NCI-H2107 treated with DMSO at 0.1 percent for 48 hours (cell line): ENCODE measurements around the gene FASLG.
"Not testable (repeated sequence)": the region's sequence is repeated elsewhere in the genome, so short reads cannot be mapped to it uniquely, and the experiment has no call there.

Experiments
- DNase-seq: peaks from one replicate; lab custom pipeline; 2025; ENCODE audit not compliant: unreplicated experiment; lab: John Stamatoyannopoulos, UW

The FASLG gene, protein sequence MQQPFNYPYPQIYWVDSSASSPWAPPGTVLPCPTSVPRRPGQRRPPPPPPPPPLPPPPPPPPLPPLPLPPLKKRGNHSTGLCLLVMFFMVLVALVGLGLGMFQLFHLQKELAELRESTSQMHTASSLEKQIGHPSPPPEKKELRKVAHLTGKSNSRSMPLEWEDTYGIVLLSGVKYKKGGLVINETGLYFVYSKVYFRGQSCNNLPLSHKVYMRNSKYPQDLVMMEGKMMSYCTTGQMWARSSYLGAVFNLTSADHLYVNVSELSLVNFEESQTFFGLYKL

DNA sequence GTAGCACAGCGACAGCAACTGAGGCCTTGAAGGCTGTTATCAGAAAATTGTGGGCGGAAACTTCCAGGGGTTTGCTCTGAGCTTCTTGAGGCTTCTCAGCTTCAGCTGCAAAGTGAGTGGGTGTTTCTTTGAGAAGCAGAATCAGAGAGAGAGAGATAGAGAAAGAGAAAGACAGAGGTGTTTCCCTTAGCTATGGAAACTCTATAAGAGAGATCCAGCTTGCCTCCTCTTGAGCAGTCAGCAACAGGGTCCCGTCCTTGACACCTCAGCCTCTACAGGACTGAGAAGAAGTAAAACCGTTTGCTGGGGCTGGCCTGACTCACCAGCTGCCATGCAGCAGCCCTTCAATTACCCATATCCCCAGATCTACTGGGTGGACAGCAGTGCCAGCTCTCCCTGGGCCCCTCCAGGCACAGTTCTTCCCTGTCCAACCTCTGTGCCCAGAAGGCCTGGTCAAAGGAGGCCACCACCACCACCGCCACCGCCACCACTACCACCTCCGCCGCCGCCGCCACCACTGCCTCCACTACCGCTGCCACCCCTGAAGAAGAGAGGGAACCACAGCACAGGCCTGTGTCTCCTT lies at the start of gene FASLG:
FASLG (plus strand) TSS at position 233 of the 583 bp plus-strand sequence; CDS start at position 332, 99 bp downstream.
- DNase-seq, result no peak

DNA sequence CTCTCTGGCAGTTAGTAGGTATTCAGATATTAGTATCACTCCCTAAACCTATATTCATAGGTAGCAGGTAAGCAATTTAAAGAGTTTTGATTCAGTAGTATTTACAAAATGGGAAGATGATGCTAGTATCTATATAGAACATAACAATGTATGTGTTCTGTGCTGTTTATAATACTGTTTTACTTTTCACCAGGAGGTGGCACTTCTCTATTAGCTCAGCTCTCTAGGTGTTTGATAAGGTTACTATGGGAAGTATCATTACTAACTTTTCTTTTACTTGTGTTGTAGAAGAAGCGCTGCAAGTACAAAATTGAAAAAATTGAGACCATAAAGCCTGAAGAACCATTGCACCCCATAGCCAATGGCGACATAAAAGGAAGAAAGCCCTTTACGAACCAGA lies 49.4 kb upstream of the FASLG start:
- no peak for DNase-seq

DNA sequence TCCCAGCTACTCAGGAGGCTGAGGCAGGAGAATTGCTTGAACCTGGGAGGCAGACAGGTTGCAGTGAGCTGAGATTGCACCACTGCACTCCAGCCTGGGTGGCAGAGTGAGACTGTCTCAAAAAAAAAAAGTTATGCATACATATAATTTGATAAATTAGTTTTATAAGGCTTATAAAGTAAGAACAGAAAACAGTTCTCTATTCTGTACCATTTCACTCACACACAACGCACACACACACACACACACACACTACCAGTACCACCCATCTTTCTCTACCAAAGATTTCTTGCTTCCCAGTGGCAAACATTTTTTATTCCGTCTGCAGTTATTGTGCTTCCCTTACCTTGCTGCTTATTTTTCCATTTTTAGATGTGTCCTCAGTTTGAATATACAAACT lies 46.4 kb upstream of the FASLG start:
- DNase-seq, result no peak

DNA sequence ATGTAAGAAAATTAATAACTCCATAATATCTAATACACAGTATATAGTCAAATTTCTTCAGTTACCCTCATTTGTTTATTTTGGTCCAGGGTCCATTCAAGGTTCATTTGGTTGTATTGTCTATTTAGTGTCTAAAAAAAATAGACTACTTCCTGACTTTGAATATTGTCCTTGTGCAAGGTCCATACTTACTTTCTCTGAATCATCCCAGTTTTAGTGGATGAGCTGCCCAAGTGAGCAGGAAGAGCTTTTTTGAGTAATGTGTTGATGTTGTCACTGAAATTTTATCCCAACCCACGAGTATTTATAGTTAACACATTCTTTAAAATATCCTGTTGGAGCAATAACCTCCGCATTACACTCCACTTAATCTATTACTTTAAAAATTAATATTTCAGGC lies 45.6 kb upstream of the FASLG start:
- DNase-seq, result no peak

DNA sequence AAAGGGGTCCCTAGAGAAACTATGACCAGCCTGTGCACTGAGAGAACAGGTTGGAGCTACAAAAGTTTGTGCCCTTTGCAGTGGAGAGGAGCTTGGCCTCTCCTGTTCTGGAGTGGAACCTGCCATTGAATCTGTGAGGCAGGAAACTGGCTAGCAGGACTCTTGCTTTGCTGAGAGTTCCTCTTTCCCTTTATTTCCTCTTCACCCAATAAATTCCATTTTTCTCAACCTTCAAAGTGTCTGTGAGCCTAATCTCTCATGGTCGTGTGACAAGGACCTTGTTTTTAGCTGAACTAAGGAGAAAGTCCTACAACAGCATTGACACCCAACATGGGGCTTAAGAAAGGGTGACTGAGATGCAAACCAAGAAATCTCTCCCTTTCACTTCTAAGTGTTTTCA lies 42.7 kb upstream of the FASLG start:
- DNase-seq, result no peak

DNA sequence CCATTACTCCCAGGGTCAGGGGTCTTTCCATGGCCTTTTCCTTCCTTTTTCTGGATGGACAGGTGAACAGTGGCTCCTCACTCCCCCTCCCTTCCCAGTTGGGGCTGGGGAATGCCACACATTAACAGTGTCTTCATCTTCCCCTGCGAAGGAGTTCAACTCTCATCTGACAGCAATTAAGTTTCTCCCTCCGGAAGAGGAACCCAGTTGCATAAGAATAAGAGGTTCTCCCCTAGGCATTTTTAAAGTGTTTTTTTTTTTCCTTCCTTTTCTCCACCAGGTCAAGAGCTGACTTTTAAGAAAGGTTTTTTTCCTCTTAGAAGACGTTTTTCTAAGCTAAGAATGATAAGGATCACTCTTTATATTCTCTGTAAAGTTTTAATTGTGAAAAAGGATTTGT lies 42.3 kb upstream of the FASLG start:
- no peak for DNase-seq

DNA sequence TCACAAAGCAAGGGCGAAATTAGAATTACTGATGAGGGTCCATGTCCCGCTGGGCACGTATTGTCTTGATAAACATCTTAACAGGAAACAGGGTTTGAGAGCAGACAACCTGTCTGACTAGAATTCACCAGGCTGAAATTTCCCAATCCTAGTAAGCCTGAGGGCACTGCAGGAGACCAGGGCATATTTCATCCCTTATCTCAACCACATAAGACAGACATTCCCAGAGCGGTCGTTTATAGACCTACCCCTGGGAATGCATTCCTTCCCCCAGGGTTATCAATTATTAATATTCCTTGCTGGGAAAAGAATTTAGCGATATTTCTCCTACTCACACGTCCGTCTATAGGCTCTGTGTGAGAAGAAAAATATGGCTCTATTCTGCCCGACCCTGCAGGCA lies 38.3 kb upstream of the FASLG start:
- not testable (repeated sequence) for DNase-seq

DNA sequence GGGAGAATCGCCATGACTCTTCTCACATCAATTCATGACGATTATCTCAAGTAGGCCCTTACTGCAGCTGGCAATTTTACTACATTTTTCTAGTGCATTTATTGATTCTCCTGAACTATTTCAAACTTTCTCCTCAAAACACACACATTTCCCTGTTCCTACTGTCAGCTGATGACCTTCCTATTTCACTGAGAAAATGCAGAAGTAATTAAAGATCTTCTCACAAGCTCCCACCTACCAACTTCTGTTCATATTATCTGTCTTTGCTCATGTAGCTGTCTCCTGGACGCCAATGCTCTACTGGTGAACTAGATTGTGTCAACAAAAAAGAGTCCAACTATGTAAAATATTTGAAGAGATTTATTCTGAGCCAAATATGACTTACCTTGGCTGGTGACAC lies 36.4 kb upstream of the FASLG start:
- no peak for DNase-seq

DNA sequence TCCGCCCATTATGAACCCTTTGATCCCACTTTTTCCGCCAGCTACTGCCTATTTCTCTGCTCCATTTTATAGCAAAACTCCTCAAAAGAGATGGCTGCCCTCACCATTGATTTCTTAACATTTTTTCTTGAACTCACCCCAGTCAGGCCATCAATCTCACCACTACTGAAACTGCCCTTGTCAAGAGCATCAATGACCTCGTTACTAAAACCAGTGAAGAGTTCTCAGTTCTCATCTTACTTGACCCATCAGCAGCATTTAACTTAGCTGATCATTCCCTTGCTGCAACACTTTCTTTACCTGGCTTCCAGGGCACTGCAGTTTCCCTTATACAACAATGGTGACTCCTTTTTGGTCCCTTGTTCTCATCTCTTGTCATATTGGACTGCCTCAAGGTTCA lies 35.2 kb upstream of the FASLG start:
- no peak for DNase-seq

DNA sequence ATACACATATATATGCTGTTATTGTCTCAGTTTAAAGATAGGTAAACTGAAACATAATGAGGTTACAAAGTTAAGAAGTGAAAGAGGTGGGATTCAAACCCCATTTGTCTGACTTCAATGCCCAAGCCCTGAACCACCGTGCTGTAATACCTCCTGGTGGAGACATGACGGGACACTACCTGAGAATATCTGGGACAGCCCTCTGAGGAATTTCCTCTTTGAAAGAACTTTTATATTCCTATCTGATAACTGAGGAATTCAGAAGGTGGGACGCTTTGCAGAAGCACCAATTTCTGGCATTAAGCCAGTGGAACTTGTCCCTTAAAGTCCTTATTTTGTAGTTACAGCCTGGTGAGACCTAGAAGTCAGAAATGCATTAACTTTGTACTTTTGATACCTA lies 32.1 kb upstream of the FASLG start:
- no peak for DNase-seq

DNA sequence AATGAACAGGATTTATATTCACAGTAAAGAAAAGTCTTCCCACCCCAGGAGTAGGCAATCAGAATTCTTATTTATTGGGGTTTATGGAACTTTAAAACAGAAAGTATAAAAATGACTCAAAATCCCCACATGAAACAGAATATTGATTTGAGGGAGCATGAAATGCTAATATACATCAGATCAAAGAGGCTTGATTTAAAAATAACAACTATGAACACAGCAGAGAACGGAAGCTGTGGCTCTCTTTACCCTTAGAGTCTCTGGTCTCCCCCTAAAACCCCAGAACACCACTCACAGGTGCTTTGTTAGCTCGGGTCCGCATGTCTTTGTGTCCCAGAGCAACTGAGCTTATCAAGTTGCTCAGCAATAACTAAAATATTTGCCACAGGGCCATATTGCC lies 31.2 kb upstream of the FASLG start:
- no peak for DNase-seq

DNA sequence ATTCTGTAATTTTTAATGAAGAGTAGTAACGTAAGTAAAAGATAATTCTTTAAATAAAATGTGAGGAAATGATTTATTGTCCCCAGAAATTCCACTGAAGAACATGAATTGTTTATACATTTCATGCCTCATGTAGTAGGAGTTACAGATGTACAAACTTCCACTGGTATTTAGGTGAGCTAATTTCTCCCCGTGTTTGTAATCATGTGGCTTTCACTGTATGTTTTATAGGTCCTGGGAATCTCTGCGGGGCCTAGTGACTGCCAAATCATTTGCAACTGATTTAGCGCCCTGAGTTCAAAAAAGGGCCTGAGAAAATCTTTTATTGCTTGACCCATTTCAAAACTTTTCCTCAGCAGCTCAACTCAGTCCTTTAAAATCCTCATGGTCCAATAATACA lies 30.5 kb upstream of the FASLG start:
- DNase-seq, result no peak

DNA sequence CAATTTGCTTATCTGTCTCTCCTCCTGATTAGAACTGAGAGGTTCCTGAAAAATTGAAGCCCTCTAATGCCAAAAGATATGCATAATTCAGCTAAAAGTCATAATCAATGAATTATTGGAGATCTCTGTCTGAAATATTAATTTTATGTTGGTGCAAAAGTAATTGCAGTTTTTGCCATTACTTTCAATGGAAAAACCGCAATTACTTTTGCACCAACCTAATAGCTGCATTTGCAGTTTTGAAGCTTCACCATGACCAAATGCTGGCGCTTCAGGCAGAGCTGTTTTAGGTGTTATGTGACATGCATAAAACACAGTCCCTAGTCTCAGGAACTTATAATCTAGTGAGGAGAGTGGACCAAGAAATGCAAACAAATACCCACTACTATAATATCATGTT lies 29.7 kb upstream of the FASLG start:
- DNase-seq, result no peak

DNA sequence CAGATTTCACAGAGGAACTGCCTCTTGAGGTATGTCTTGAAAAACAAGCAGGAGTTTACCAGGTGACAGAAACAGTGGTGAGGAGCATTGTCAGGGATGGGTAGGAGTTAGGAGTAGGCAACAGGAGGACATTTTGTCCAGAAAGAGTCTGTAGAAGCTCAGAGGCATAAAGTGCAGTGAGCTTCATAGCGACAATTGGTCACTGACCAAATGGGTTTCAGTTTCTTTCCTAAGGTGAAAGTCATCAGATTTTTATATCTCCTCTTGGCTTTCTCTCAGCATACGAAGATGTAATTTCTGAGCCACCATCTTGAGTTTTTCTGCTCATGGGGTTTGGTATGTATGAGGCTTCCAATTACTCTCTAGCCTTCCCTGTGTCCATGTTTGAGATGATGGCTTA lies 29.3 kb upstream of the FASLG start:
- DNase-seq, result no peak

DNA sequence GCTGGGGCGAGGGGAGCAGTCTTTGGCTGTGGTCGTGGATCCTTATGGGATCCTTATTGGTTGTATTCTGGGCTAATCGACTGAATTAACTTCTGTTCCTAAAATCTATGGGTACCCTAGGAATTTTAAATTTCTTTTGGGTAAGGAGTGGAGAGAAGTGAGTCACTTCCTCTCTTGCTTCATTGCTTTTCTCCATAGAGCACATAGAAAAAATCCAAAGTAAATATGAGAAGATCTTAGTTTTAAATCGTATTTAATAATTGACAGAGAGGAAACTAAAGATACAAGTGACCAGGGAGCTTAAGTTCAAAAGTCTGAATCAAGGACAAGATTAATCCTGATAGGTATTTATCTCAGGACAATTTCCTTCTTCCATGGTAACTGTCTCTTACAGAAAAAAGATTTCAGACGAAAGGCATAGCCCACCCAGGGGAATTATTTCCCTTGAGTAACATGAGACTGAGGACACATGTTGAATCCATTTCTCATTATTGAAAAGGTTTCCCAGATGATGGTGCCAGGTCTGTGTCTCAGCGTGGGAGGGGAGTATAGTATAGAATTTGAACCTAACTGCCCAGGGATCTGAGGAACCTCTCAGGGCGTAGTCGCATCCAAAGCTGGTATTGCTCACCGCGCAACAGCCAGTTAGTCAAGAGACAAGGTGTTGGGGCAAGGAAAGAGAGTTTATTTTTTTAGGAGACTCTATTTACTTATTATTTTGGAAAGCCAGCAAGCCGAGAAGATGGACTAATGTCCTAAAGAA lies 28.7 kb upstream of the FASLG start:
- DNase-seq, result no peak

DNA sequence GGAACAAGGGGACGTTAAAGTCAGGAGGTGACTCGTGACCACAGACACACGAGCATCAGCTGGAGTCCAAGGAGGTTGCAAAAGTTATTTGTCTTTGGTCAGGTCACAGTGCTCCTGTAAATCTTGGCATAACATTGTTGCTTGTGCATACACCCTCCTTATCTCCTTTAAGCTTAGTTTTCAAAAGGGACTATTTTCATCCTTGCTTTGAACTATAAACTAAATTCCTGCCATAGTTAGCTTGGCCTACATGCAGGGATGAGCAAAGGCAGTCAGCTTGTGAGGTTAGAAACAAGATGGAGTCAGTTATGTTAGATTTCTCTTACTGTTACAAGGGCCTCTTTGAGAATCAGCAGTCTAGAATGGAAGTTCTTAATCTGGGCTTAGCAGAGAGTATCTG lies 28.0 kb upstream of the FASLG start:
- no peak for DNase-seq

DNA sequence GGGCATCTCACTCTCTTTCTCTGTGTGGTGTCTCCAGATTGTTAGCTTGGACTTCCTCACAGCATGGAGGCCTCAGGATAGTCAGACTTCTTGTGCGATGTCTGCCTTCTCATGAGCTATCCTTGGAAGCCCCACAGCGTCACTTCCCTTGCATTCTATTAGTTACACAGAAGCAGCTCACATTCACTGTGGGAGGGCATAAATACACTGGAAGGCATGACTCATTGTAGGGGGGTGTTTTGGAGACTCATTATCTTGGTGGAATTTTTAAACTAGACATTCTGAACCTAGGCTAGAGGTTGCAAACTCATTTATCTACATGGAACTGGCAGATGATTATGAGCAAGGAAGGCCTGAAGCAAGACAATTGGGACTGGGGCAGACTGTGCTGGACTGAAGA lies 21.4 kb upstream of the FASLG start:
- no peak for DNase-seq

DNA sequence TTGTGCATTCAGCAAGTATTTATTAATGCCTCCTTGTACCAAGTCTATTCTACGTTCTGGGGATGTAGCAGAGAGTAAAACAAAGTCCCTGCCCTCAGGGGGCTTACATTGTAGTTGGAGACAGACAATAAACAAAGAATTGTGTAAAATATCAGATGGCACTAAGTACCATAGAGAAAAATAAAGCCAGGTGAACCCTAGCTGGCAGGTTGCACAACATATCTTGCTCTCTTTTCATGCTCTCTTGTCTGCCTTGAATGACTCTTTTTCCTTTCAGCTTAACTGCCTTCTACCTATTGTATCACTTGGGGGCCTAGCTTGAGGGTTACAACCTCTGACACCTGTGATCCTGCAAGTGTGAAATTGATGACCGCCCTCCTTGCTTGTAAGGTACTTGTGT lies 20.7 kb upstream of the FASLG start:
- DNase-seq, result no peak

DNA sequence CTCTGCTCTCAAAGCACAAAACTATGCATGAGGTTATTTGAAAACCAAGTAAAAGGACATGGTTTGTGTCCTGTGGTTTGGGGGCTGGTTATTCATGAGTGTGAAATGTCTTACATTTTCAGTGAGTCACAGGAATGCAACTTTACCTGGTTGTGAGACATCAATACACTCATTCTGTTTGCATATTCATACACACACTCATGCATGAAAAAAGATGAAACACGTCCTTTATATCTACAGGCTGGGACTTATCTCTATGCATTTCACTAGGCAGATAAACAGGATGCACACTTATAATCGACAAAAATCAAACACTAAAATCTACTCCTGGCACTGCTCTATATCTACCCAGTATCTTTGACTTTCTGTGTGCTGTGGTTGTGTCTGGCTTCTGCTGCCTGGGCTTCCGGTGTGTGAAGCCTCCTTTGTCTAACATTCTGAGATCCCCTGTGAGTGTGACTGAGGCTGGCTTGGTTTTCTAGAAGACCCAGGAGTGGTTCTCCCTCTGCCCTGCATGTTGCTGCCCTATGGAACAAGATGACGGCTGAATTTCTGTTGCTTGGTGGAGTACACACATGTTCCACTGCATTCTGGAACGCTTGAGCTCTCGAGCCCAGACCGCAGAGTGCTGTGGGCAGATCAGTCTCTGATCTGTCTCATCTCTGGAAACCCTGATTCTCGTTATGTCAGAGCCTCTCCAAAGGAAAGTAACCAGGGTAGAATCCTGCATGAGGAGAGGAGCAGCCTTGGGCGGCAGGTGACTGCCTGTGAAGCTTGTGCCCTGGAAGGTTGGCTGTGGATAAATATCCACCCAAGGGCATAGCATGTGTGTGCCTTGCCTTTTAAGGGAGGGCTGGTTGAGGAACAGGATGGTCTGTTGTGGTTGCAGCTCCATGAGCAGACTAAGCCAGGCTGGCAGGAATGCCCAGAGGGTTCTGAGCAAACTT lies 19.7 kb upstream of the FASLG start:
- no peak for DNase-seq

DNA sequence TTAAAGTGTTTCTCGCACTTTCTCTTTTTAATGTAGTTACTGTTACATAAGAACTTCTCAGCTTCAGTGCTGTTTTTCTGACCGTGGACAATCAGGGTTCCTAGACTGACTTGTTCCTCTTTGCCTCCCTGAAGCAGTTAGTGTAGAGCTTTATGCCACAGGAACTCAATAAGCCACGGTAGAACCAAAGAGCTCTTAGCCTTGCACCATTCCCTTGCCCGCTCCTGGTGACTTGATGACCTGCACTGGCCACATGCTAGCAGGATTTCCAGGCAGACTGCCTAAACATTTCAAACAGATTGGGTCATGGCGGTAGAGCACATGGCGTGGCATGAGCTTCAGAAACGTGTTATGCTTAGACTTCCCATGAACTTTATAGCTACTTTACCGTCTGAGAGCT lies 18.8 kb upstream of the FASLG start:
- no peak for DNase-seq

DNA sequence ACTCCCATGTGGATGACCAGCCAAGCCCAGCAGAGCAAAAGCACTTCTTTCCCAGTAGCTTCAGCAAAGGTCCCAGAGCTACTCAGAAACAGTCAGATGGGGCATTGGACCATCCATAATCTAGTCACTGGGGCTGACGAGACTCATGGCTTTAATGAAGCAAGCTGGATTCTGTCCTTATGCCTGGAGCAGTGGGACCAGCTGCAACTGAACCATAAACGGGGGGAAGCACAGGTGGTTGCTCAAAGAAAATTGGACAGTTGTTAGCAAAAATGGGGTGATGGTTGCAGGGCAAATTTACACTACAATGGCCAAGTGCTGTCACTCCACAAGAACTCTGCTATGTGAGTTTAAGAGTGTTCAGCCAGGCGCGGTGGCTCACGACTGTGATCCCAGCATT lies 17.4 kb upstream of the FASLG start:
- no peak for DNase-seq
